Sigmoid colon (tissue), 7 donors: ENCODE results near the gene UTF1. TPM values are rescaled to one million over a fixed set of nuclear protein-coding genes. Genes with fewer than 3 reads are reported as not detected.

Experiments used
- DNase-seq: peaks from one replicate; pipeline ENCODE4 v3.0.0-alpha.2; 2019
- H3K27ac ChIP-seq, 4 donors: fragments of 200-600 bp; sonication (generic); one replicate each; pipeline ENCODE4 v1.5.1; 2016 to 2019; ENCODE audit warnings: mild to moderate bottlenecking in 1 of 4
- H3K27me3 ChIP-seq, 3 donors: fragments of 200-600 bp; sonication (generic); one replicate each; pipeline ENCODE4 v1.5.1; 2019; ENCODE audit warnings: mild to moderate bottlenecking in 1 of 3
- H3K36me3 ChIP-seq, 4 donors: fragments of 200-600 bp; sonication (generic); one replicate each; pipeline ENCODE4 v1.5.1; 2016 to 2019
- H3K4me1 ChIP-seq, 4 donors: fragments of 200-600 bp; sonication (generic); one replicate each; pipeline ENCODE4 v1.5.1; 2017 to 2019
- H3K4me3 ChIP-seq, 4 donors: fragments of 200-600 bp; sonication (generic); one replicate each; pipeline ENCODE4 v1.5.1; 2017 to 2019; ENCODE audit warnings: mild to moderate bottlenecking in 2 of 4, moderate library complexity in 1 of 4
- H3K9me3 ChIP-seq, 4 donors: fragments of 200-600 bp in 3 of 4; sonication (generic) in 3 of 4; one replicate each; pipeline versions ENCODE4 v1.5.1 to v1.6.1; 2013 to 2019
- EP300 ChIP-seq, 4 donors: sonication (generic); formaldehyde crosslinking; IDR thresholded peaks; one replicate each; pipeline ENCODE4 v1.6.1; 2017; ENCODE audit warnings: antibody characterized with exemption in 4 of 4
- POLR2A ChIP-seq, 2 donors: fragments of 450-650 bp; IDR thresholded peaks; one replicate each; pipeline ENCODE4 v1.6.1; 2016; ENCODE audit warnings: antibody characterized with exemption in 2 of 2, mild to moderate bottlenecking in 2 of 2, moderate library complexity in 2 of 2
- POLR2AphosphoS5 ChIP-seq, 4 donors: sonication (generic); formaldehyde crosslinking; IDR thresholded peaks; one replicate each; pipeline ENCODE4 v1.6.1; 2017; ENCODE audit warnings: antibody characterized with exemption in 4 of 4
- WGBS, 2 donors: extraction: QIAGEN DNeasy Blood & Tissue Kit; methylation state at CpG; one replicate each; pipeline ENCODE4 v1.1.7; 2013; 5-methylcytosine and 5-hydroxymethylcytosine counted together
- intact Hi-C: fragments of 100-400 bp; cut with DNase I; formaldehyde crosslinking; loops from one replicate; pipeline ENCODE4 v1.15.1; 2023
- polyA plus RNA-seq, 3 donors: library from polyadenylated mRNA; stranded (reverse); fragments of 200-250 nt; gene quantifications; one replicate each; pipeline ENCODE4 v1.2.3, GENCODE V29; 2013
- total RNA-seq, 4 donors: library from RNA; depleted of rRNA; stranded (reverse); fragments of >200 nt; gene quantifications; one replicate each; pipeline ENCODE4 v1.1.0, GENCODE V29; 2016
- TF ChIP-seq, protein P1 (sequence below), 4 experiments: fragments of 450-650 bp in 3 of 4; fragments of 200-600 bp in 1 of 4; IDR thresholded peaks; one replicate each; pipeline ENCODE4 v1.5.1; 2016 to 2019; ENCODE audit warnings: antibody characterized with exemption in 4 of 4, mild to moderate bottlenecking in 3 of 4, moderate library complexity in 2 of 4
- donor health status: healthy with polysubstance abuse.
- donor health status: Bipolar disorder and iron deficiency.
- donor health status: healthy.

Gene UTF1
- total and polyA plus RNA-seq, 7 donors: not detected

DNA sequence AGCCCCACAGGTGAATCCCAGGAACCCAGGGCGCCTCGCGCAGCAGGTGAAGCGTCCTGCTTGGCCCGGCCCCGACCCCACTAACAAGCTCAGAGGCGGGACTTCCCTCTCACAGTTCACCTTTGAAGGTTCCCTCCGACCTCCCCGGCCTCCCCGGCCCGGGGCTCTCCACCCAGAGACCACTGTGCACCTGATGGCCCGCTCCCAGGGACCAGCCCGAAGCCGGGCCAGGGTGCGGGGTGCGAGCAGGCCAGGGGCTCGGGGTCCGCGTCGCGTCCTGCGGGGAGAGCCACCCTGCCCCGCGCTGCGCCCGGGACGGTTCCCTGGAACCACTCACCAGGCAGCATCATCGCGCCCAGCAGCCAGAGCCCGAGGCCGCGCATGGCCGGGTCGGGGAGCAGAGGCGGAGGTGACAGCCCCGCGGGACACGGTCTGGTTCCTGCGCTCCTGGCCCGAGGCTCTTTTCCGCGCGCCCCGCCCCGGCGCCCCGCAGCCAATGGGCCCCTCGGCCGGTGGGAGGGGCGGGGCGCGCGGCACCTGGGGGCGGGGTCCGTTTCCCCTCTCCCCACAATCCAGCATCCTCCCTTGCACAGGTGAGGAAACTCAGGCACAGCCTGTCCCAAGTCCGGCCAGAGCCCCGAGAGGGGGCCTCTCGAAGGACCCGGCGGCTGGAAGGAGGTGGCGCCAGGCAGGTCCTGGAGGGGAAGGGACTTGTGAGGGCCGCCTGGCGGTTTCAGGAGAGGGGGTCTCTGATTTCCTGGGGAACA, 46.6 kb downstream of the UTF1 start, which contains the start of gene ADAM8:
TSS of gene ADAM8 (minus strand) at position 434 of the 767 bp plus-strand sequence. CDS start at position 383, 51 bp downstream.
- Histone ChIP-seq H3K4me1 (peaks cover 0 to 15% (median 10%) of the 10 kb centered on the region in 4 donors), H3K36me3 (peaks cover 0 to 30% (median 15%) of the 10 kb centered on the region in 4 donors), H3K4me3 (peak within 1 kb of the TSS in 3 of 4 donors; percentile 5 to 29 (median 5)), H3K27ac (no peak within 1 kb of the TSS), H3K9me3 (no peaks in the 10 kb centered on the region), H3K27me3 (peaks cover 17 to 29% (median 17%) of the 10 kb centered on the region in 3 donors)
- intact Hi-C loops: no loop called here
- WGBS, 2 donors: 6 to 7% methylated on average over 63 of the region's 63 CpGs
- TF ChIP-seq EP300 (IDR thresholded peaks at IDR 0.05): no peak
- TF ChIP-seq POLR2A (IDR thresholded peaks at IDR 0.05): no peak
- no peak for TF ChIP-seq POLR2AphosphoS5 (IDR thresholded peaks at IDR 0.05)
- TF ChIP-seq, protein P1, sequence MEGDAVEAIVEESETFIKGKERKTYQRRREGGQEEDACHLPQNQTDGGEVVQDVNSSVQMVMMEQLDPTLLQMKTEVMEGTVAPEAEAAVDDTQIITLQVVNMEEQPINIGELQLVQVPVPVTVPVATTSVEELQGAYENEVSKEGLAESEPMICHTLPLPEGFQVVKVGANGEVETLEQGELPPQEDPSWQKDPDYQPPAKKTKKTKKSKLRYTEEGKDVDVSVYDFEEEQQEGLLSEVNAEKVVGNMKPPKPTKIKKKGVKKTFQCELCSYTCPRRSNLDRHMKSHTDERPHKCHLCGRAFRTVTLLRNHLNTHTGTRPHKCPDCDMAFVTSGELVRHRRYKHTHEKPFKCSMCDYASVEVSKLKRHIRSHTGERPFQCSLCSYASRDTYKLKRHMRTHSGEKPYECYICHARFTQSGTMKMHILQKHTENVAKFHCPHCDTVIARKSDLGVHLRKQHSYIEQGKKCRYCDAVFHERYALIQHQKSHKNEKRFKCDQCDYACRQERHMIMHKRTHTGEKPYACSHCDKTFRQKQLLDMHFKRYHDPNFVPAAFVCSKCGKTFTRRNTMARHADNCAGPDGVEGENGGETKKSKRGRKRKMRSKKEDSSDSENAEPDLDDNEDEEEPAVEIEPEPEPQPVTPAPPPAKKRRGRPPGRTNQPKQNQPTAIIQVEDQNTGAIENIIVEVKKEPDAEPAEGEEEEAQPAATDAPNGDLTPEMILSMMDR (IDR thresholded peaks at IDR 0.05): no peak
- no peak for DNase-seq

DNA sequence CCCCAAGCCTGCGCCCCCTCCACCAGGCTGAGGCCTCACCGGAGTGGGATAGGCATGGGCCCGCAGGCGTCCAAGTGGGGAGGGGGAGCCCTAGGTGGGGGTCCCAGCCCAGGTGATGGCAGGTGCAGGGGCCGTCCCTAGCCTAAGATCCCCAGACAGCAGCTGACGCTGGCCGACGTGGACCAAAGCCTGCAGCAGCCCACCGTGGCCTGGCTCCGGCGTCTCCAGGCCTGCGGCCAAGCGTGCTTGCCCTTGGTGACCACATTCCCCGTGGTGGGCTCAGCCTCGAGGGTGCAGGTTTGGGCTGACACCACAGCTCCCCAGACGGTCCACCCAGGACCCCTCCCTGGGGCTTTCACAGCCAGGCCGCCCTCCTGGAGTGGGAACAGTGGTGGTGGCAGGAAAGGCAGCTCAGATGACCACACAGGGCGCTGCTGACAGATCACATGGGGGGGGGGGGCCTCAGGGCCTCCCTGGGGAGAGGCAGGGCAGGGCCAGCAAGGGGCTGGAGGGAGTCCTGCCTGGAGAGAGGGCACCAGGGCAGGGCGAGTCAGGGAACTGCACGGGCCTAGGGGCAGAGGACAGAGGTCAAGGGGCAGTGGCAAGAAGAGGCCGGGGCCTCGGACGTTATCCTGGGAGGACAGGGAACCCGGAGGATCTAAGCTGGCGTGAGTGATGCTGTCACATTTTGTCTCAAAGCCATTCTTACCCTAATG, 47.4 kb downstream of the UTF1 start:
- Histone ChIP-seq H3K9me3 (no peaks in the 10 kb centered on the region), H3K27ac (no peak overlapping the region), H3K27me3 (peaks cover 17 to 29% (median 17%) of the 10 kb centered on the region in 3 donors), H3K36me3 (peaks cover under 1 to 38% (median 21%) of the 10 kb centered on the region in 4 donors), H3K4me3 (no peak overlapping the region), H3K4me1 (peaks cover 0 to 15% (median 10%) of the 10 kb centered on the region in 4 donors)
- no peak for TF ChIP-seq POLR2A (IDR thresholded peaks at IDR 0.05)
- TF ChIP-seq POLR2AphosphoS5 (IDR thresholded peaks at IDR 0.05): no peak
- TF ChIP-seq EP300 (IDR thresholded peaks at IDR 0.05): no peak
- TF ChIP-seq, protein P1 (IDR thresholded peaks at IDR 0.05): no peak
- WGBS, 2 donors: 75 to 78% methylated on average over 25 of the region's 25 CpGs
- no peak for DNase-seq
- intact Hi-C loops: no loop called here

DNA sequence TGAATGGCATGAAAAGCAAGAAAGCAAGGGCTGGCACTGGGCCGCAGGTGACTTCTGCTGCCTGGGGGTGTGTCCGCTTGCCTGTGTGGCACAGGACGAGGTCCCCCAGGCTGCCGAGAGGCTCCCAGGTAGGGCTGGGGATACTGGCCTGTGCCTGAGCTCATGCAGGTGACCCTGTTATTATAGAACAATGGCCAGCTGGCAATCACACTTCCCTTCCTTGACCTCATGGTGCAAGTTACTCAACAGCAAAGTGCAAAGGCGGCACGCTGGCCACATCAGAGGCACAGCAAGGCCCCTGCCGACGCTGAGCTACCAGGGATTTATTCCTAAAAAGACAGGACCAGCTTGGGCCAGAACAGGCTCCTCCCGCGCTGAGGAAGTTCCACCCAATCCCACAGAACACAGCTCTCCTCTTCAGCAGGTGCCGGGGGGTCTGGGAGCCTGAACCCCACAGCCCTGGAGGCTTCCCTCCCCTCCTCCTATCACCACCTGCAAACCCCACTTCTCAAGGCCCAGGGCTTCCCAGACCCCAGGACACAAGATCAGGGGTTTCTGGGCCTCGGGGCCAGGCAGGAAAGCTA, 48.1 kb downstream of the UTF1 start:
- DNase-seq: no peak
- WGBS, 2 donors: 62 to 75% methylated on average over 12 of the region's 12 CpGs
- intact Hi-C loops: no loop called here
- peaks cover 17 to 29% (median 17%) of the 10 kb centered on the region in 3 donors for H3K27me3 ChIP-seq
- no peaks in the 10 kb centered on the region for H3K9me3 ChIP-seq
- H3K4me3 ChIP-seq: no peak overlapping the region
- peaks cover 0 to 15% (median 10%) of the 10 kb centered on the region in 4 donors for H3K4me1 ChIP-seq
- H3K36me3 ChIP-seq: peaks cover 7 to 45% (median 27%) of the 10 kb centered on the region in 4 donors
- peak overlapping the region in 1 of 4 donors; percentile 42 for H3K27ac ChIP-seq
- no peak for TF ChIP-seq EP300 (IDR thresholded peaks at IDR 0.05)
- TF ChIP-seq POLR2AphosphoS5 (IDR thresholded peaks at IDR 0.05): no peak
- no peak for TF ChIP-seq POLR2A (IDR thresholded peaks at IDR 0.05)
- TF ChIP-seq, protein P1 (IDR thresholded peaks at IDR 0.05): no peak

DNA sequence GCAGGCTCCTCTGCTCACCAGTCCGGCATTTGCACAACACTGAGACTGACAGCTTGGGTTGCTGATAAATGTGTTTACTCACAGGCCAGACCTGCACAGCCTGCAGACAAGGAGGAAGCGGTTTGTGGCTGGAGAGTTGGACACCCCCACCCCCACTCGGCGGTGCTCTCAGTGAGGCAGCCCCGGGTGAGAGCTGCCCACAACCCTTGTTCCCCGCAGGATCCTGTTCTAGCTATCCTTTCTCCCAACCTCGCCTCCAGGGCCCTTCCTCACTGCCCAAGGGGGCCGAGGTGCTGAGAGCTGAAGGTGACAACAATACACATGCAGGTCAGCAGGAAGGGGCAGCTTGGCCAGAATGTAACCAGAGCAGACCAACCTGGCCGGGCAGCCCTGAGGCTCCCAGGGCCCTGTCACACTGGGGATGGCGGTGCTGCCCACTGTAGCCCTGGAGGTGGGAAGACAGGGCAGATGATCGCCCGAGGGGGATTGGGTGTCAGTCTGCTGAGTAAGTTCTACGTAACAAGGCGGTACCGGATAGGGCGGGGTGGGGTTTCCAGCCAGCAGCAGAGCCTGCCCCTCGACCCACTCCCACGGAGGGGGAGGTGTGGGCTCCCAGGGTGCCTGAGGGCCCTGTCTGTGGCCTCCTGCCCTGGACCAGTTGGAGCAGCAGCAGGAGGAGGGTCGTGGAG, 48.7 kb downstream of the UTF1 start:
- Histone ChIP-seq H3K27ac (peak overlapping the region in 1 of 4 donors; percentile 42), H3K4me3 (no peak overlapping the region), H3K4me1 (peaks cover 0 to 15% (median 10%) of the 10 kb centered on the region in 4 donors), H3K9me3 (no peaks in the 10 kb centered on the region), H3K36me3 (peaks cover 11 to 51% (median 34%) of the 10 kb centered on the region in 4 donors), H3K27me3 (peaks cover 17 to 29% (median 17%) of the 10 kb centered on the region in 3 donors)
- intact Hi-C loops: no loop called here
- DNase-seq: no peak
- 52 to 71% methylated on average over 19 of the region's 19 CpGs for WGBS, 2 donors
- no peak for TF ChIP-seq POLR2A (IDR thresholded peaks at IDR 0.05)
- no peak for TF ChIP-seq POLR2AphosphoS5 (IDR thresholded peaks at IDR 0.05)
- TF ChIP-seq, protein P1 (IDR thresholded peaks at IDR 0.05): no peak
- no peak for TF ChIP-seq EP300 (IDR thresholded peaks at IDR 0.05)
